Measurements from ENCODE around the gene GTPBP4. TPM values are rescaled to one million over a fixed set of nuclear protein-coding genes. Genes with fewer than 3 reads are reported as not detected.

Gene GTPBP4
- total and polyA plus RNA-seq, 2 of the 8 experiments (the other 6 are each of a cell fraction or from before 2014, with no cell fraction given): 16.9 to 98.1 TPM

GRCh38 chr10:1059902-1060301 lies 71.7 kb downstream of the GTPBP4 start:
- no peak for FAIRE-seq
- Histone ChIP-seq H2BK15ac (ENCODE audit: low read length) (no peak overlapping the region), H3K56ac (replicated peaks; ENCODE audit: insufficient read length, low read depth, low read length) (no peak overlapping the region), H2AK5ac (ENCODE audit: low read depth, low read length) (no peak overlapping the region), H2BK5ac (ENCODE audit: low read depth, low read length) (no peak overlapping the region), H3K14ac (ENCODE audit: insufficient read length) (no peak overlapping the region), H3K27ac (ENCODE audit: low read depth, low read length) (no peak overlapping the region), H3K79me1 (ENCODE audit: low read depth, low read length) (peaks cover 10% of the 10 kb centered on the region; the same call in 1 of the 2 replicates), H3K36me3 (ENCODE audit: control insufficient read depth in 2 of 4, insufficient read depth in 4 of 4, low read length in 3 of 4) (no peaks in the 10 kb centered on the region), H3K4ac (replicated peaks; ENCODE audit: insufficient read length, low read depth, low read length) (no peak overlapping the region), H3K23ac (ENCODE audit: insufficient read length) (no peak overlapping the region), H2BK20ac (ENCODE audit: low read length) (no peak overlapping the region), H3K9ac (replicated peaks in 1 of 4; ENCODE audit: extremely low read depth in 1 of 4, low read depth in 3 of 4, low read length in 3 of 4) (no peak overlapping the region; a peak in 1 of 7 replicates), H2AFZ (ENCODE audit: low read length) (no peak overlapping the region), H2BK120ac (replicated peaks; ENCODE audit: low read depth, low read length) (no peak overlapping the region), H4K91ac (replicated peaks; ENCODE audit: insufficient read length, low read length) (no peak overlapping the region), H4K5ac (ENCODE audit: insufficient read length, low read depth, low read length) (no peak overlapping the region), H3K27me3 (replicated peaks in 1 of 4; ENCODE audit: control insufficient read depth in 3 of 4, extremely low read depth in 1 of 4, insufficient read depth in 3 of 4, low read length in 3 of 4) (no peaks in the 10 kb centered on the region), H3K4me3 (ENCODE audit: extremely low read depth in 1 of 4, insufficient read depth in 2 of 4, low read depth in 3 of 4, low read length in 4 of 4) (no peak overlapping the region), H3K4me2 (ENCODE audit: insufficient read depth in 1 of 2, low read depth in 2 of 2, low read length in 2 of 2) (no peak overlapping the region), H3K23me2 (ENCODE audit: low read depth, low read length) (no peaks in the 10 kb centered on the region; the same call in 1 of the 2 replicates), H2BK12ac (ENCODE audit: low read depth, low read length) (no peak overlapping the region), H4K20me1 (replicated peaks in 1 of 2; ENCODE audit: control insufficient read depth in 1 of 2, insufficient read depth in 2 of 2, low read length in 2 of 2) (peaks cover 1 to 5% of the 10 kb centered on the region in 2 experiments), H3K9me3 (ENCODE audit: insufficient read depth in 2 of 2, low read depth in 1 of 2, low read length in 1 of 2) (no peaks in the 10 kb centered on the region), H3K79me2 (ENCODE audit: control insufficient read depth in 1 of 2, insufficient read depth in 2 of 2, low read length in 2 of 2) (peaks cover 4 to 61% of the 10 kb centered on the region in 2 experiments; a peak in 3 of 4 replicates), H3K18ac (ENCODE audit: extremely low read depth, low read length) (no peak overlapping the region), H3K4me1 (replicated peaks in 1 of 4; ENCODE audit: control insufficient read depth in 3 of 4, insufficient read depth in 4 of 4, low read length in 3 of 4) (peaks cover 0 to 9% (median 1%) of the 10 kb centered on the region in 4 experiments; a peak in 3 of 7 replicates), H4K8ac (ENCODE audit: extremely low read depth, insufficient read depth, low read length) (peak overlapping the region; percentile 20; the same call in 1 of the 2 replicates)
- WGBS, 2 experiments (ENCODE audit: extremely low coverage in 1 of 2, insufficient coverage in 1 of 2, insufficient read length in 1 of 2, insufficient replicate concordance in 2 of 2, low coverage in 1 of 2, low lambda C conversion rate in 2 of 2, missing lambda C conversion rate in 1 of 2): 93% methylated on average over 8 of the region's 8 CpGs; no CpG with 5 or more reads in 1 of the 2 experiments
- ChIA-PET CTCF (ENCODE audit: partially characterized antibody) (interaction anchor here (0.7 to 1.2 kb wide), 3 partner anchors 12 to 50 kb away, joined by 3 to 4 read pairs (median 3); no protein-coding TSS in a partner anchor), POLR2A (ENCODE audit: partially characterized antibody) (no interaction called here)
- DNase-seq (ENCODE audit: low read depth in 1 of 2, low spot score in 2 of 2): no peak
- TF ChIP-seq GABPA (IDR thresholded peaks at IDR 0.05; ENCODE audit: borderline replicate concordance, insufficient read depth, low read length) (no peak), JUN (IDR thresholded peaks at IDR 0.05; ENCODE audit: low read depth, low read length) (no peak), POLR2AphosphoS5 (IDR thresholded peaks at IDR 0.05; ENCODE audit: low read depth, low read length) (no peak), NANOG (IDR thresholded peaks at IDR 0.05; ENCODE audit: insufficient read depth, low read depth, low read length, poor library complexity, severe bottlenecking) (no peak), USF2 (IDR thresholded peaks at IDR 0.05; ENCODE audit: low read length) (no peak), ASH2L (IDR thresholded peaks at IDR 0.05; ENCODE audit: low read length) (no peak), SIX5 (IDR thresholded peaks at IDR 0.05; ENCODE audit: low read depth, low read length) (no peak), CBX5 (IDR thresholded peaks at IDR 0.05; ENCODE audit: low read depth, low read length) (no peak), ATF3 (IDR thresholded peaks at IDR 0.05; ENCODE audit: insufficient read depth, low read depth, low read length) (no peak), PHF8 (conservative IDR thresholded peaks at IDR 0.05; ENCODE audit: low read depth, low read length) (no peak)

Data from H1 (cell line).